ENCODE data around the gene PDSS2.

PDSS2 gene

DNA sequence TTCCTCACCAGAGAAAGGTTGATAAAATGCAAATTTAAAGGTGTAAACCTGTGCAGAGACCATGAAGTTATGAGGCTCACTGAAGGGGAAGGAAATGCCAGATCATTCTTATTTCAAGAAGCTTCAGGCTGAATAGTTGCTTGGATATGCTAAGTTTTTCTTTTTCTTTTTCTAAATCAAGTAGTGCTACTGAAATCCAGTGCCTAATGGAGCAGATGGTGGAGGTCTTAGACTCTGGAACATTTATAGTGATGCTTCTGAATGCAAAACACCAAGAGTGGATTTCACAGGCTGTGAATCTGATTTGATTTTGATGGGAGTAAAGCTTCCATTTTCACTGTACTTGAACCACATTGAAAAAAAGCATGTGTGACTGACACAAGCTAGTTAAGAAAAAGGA lies 192.8 kb downstream of the PDSS2 start:
- no peak for DNase-seq (ENCODE audit: low spot score)

DNA sequence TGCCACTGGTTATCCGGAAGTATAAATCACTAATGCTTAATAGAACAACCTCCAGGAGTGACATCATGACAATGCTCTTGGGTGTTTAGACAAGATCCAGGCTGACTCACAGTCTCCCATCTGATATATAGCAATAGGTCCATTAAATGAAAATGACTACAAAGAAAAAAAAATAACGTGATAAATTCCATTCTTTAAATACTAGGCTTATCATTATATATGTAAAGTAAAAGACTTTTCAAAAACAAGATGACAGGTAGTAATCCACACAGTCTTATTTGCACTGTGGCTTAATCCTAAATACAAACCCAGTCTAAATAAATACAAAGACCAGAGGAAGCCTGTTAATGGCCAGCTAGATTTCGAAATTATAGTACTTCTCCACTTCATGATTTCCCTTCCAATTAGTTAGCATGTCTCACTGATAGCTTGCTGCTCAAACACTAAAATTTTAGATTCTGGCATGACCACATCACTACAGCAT lies 195.0 kb downstream of the PDSS2 start:
- DNase-seq (ENCODE audit: low spot score): peak; percentile 72

DNA sequence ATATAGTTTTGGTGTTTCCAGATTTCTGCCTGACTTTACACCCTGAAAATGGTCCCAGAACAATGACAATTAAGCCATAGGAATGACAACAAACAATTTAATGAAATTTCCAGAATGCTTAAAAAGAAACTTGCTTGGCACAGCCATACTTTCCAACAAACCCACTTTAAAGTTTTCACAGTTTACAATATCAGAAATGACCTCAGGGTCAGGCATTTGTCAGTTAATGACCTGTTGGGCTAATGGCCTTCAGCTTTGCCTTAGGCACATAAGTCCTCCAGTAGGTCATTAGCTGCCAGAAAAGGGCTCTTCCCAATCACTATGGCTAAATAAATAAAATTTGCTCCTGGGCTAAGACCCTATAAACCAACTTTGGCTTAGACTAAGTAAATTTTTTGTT lies 199.4 kb downstream of the PDSS2 start:
- no peak for DNase-seq (ENCODE audit: low spot score)

DNA sequence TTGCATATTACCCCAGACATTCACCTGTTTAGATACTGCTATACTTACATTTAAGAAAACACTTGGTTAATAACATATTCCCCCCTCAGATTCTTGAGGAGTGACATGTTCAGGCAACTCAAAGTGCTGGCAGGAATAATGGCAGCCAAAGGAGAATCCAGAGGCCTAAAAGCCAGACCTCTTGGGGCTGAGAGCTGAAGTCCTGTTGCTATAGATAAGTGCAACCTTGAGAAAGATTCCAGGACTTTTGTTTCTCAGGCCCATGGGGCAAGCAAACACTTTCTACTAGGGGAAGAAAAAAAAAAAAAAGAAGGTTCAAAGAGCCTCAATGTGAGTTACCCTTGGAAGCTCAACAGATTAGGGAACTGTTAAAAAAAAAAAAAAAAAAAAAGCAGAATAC lies 211.2 kb downstream of the PDSS2 start:
- DNase-seq (ENCODE audit: low spot score): no peak

DNA sequence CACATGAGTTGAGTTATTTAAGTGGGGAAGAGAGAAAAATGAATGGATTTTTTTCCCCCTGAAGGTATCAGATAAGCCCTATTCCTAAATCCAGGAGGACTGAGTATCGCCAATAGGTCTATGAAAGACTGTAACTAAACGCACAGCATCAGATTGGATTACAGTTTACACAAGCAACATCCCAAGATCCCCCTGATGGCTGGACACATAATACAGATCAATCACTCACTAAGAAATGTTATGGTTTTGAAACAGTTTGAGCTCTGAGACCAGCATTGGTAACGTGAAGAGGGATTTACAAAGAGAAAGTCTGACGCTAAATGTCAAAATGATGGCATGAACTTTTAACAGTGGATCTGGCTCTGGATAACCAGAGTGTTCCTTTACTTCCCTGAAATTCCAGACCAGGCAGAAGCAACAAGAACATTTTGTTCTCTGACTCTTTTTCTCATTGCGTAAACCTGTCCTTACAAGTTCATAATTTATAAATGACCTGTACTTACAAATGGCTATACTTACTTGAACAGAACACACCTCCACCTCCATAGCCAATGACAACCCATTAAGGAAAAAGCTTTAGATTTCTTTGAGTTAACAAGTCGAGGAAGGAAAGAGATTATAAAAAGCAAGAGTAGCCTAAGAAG lies 212.3 kb downstream of the PDSS2 start:
- DNase-seq (ENCODE audit: low spot score): no peak

DNA sequence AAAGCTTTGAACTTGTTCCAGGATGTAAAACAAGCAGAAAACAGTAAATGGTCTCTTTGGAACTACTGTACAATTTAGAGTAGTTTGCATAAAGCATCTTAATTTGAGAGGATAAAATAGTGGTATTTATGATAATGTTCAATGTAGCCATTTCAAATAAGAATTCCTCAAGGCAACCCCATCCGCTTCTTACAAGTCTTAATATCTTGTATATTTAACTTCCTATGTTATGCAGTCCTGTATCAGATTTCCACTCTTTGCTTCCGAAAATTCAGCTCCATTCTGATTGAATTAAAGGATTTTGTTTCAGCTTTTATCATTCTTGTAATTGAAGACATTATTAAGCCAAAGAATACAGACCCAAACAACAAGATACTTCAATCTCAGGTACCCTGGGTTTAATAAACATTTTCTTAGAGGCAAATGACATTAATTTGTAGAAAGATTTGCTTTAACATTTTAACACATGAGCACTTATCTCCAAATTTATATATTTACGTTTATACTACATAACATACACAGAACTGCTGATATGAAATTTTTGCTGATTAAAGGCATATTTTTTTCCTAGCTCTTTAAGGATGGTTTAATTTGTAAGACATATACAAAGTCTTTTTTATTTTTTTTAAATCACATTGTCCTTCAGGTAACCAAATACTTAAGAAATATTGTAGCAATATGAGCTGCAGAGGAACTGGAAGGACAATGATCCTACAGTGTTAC lies 213.0 kb downstream of the PDSS2 start:
- no peak for DNase-seq (ENCODE audit: low spot score)

DNA sequence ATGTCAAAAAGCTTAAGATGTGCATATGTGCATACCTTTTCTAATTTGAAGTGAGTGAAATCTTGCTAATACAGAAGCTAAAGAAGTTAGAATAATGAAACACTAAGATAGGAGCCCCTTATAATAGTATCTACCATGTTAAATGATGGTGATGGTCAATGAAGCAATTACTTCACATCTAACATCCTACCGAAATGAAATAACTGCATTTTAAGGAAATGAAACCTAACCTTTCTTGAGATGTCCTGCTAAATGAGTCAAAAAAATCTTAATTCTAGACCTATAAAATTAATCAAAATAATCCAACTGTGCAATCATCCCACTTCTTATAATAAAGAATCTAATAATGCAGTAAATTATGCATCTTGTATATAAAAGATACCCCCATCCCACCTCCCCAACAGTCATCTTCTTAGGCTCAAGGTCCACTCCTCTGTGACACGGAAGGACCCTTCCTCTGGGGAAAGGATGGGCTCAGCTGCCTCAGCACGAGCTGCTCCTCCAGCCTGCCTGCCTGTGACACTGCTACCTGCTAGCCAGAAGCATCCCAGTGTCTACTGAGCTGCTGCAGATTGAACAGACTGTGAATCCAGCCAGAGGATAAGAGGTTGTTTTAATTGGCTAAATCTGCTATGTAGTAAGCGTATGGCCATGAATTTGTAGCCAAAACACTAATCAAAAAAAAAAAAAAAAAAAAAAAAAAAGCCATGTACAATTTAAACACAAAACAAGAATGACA lies 214.5 kb downstream of the PDSS2 start:
- no peak for DNase-seq (ENCODE audit: low spot score)

DNA sequence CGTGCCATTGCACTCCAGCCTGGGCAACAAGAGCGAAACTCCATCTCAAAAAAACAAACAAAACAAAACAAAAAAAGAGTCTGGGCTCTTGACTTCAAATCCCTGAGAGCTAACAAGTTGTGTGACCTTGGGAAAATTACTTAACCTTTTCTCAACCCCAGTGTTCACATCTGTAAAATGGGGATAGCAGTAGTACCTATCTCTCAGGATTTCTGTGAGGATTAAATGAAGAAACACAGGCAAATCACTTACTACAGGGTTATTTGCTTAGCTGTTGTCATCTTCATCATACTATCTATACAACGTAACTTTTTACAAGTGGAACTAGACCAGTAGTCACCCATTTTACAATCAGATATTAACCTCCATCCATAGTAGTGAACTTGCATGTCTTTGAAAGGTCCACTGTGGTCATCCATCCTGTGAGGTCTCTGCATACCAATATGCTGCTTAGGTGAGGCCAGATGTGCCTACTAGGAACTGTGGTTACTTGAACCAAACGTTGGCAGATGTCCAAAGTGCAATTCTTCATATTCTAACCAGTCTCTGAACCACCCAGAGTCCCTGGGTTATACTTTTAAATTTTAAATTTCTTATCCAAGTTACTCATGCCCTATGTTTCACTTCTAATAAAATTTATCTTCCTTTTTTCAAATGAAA lies 215.2 kb downstream of the PDSS2 start:
- DNase-seq (ENCODE audit: low spot score): no peak

DNA sequence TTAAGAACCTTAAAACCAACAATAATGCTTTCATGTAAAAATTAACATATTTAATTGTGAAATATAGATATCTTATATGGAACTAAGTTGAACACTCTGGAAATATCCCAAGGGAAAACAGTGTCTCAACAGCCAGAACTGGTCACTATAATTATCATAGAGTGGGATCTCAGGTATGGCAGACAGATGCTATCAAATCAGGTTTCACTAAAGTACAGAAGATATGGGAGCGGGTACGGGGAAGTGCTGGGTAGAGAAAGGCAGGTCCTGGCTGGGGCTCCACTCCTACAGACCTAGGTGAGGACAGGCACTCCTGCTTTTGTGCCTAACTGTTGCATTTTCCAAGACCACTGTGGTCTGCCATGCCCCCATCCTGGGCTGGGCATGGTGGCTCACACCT lies 215.9 kb downstream of the PDSS2 start:
- DNase-seq (ENCODE audit: low spot score): no peak

DNA sequence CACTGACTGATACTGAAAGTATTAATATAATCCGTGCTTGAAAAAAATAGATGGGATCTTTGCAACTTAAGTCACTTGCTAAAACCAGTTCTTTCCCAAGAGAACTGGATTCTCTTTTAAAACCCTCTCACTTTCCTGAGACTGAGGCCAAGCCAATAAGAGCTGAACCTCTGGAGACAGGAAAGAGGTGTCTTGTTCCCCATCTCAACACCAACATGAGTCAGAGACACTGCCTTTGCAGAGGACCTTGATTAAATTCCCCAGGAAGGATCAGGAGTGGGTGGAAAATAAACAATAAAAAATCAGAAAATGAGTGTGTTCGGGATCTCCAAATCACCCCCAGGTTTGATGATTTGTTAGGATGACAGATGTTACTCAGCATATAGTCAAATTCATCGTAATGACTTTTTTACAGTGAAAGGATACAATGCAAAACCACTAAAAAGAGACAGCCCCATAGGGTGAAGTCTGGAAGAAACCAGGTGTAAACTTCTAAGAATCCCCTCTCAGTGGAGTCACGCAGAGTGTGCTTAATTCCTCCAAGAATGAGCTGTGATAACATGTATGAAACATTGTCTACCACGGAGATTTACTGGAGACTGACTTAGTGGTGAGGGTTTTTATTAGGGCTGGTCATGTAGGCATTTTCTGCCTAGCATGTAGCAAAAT lies 221.2 kb downstream of the PDSS2 start:
- no peak for DNase-seq (ENCODE audit: low spot score)

DNA sequence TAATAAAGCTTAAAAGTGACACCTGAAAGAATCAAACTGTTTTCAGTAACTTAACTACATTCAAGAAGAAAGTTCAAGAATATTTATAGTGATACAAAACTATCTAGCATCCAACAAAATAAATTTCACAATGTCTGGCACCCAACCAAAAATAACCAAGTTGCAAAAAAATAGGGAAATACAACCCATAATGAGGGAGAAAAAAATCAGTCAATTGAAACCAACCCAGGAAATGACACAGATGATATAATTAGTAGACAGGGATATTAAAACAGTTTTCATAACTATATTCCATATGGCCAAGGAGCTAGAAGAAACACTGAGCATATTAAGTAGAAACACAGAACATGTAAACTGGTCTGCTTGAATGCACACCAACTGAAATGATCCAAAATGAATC lies 223.9 kb downstream of the PDSS2 start:
- no peak for DNase-seq (ENCODE audit: low spot score)

DNA sequence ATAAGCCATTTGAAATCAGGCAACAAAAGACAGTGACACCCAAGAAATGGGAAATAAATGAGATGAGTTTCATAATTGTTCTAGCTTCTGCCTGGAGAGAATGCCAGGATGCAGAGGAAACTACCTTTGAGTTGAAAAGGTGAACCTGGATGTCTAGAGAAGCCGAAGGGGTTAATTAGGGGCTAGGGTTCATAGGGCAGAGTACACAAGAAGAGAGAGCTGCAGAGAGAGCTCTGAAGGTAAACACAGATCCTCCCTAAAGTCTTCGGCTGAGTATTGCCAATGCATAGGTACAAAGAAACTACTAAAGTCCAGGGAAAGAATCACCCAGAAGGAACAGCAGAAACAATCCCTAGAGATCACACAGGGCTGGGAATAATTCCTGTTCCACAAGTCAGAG lies 224.4 kb downstream of the PDSS2 start:
- no peak for DNase-seq (ENCODE audit: low spot score)

DNA sequence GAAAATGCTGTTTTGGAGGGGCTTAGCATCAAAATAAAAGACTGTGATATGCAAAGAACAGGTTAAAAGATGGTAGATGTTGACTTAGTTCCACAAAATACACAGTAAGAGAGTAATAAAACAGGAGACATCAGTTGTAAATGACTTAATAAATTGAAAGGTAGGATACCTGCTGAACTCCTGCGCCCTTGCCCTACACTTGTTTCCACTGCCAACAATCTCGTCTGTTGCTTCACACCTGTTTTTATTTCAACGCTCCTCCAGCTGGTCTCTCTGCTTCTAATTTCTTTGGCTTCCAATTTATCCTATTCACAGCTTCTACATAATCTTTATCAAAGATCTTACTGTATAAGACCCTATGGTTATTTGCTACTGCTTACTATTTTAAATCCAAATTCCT lies 228.1 kb downstream of the PDSS2 start:
- no peak for DNase-seq (ENCODE audit: low spot score)

DNA sequence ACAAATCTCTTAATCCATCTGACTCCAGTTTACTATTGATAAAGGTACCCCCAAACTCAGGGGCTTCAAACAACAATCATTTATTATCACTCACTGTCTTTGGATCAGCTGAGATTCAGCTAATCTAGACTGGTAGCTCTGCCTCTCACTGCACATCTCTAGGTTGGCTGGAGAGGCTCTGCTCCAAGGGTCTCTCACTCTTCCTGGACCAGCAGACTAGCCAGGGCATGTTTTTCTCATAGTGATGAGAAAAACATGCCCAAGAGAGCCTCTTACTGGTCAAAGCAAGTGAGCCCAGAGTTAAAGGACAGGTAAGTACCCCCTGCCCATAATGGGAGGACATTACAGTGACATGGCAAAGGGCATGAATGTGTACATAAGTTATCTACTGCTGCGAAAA lies 228.9 kb downstream of the PDSS2 start:
- DNase-seq (ENCODE audit: low spot score): no peak

DNA sequence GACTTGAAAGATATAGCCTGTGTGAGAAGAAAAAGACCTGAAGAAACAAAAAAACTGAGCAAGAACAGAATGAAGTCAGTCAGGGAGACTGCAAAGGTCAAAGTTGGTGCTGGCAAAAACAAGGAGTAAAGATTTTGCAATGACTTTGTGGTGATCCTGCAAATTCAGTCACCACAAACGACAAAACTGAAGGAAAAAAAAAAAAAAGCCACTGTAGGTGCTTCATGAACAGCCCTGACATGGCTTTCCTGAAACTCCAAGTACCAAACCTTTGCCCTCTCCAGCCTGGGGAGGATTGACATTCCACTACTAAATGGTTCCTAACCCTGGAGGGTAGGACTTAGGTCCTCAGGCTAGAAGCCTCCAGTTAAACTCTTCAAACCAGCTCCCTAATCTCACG lies 229.3 kb downstream of the PDSS2 start:
- no peak for DNase-seq (ENCODE audit: low spot score)

DNA sequence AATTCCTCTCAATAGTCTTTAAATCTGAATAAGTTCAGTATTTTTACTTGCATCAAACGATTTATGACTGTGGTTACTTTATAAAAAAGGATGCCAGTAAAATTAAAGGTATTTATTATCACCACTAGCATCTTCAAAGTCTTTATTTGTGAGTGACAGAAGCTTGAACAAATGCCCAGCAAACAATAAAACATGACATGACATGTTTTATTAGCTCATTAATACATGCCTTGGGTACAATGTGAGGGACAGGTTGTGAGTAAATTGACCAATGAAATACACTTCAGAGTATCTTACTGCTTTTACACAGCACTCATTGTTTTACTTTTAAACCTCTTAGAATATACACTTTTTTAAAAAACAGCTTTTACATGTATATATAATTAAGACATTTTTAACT lies 230.6 kb downstream of the PDSS2 start:
- DNase-seq (ENCODE audit: low spot score): no peak

DNA sequence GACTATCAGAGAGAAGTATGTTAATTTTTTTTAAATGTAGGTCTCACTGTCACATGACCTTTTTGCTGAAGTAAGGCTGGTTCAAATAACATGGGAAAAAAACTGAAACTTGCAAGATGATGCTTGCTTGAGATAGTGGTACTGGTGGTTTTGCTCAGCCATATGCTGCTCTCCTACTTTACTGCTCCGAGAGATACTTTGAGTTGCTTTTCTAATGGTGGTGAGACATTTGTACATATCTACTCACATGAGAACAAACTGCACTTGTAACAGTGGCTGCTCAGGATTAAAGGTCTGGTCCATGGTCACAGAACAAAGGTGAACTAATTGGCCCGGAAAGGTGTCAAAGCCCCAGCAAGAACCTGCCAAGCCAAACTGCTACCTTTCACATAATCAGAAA lies 237.8 kb downstream of the PDSS2 start:
- no peak for DNase-seq (ENCODE audit: low spot score)

DNA sequence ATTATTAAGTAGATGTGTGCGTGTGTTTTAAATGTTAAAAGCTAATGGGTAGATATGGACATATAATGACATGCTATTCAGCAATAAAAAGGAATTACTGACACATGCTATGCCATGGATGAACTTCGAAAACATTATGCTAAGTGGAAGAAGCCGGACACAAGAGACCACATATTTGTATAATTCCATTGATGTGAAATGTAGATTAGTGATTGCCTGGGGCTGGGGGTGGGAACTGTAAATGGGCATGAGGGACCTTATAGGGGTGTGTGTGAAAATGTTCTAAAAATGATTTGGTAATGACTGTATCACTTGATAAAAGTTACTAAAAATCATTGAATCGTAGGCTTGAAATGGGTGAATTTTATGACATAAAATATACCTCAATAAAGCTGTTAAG lies 239.5 kb downstream of the PDSS2 start:
- no peak for DNase-seq (ENCODE audit: low spot score)

DNA sequence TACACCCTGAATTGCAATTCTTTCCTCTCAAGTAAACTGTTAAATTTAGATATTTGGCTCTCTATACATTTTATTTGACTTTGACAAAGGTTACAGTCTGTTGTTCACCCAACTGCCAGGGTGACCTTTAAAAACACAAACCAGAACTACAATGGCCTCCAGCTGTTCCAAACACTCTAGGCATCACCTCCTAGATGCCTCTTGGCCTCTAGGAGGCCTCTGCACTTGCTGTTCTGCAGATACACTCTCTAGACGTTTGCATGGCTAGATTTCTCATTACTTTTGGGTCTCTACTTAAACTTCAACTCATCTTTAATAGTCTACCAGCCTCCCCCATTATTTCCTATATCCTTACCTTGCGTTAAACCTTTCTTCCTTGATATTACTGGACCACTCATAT lies 241.2 kb downstream of the PDSS2 start:
- DNase-seq (ENCODE audit: low spot score): no peak

DNA sequence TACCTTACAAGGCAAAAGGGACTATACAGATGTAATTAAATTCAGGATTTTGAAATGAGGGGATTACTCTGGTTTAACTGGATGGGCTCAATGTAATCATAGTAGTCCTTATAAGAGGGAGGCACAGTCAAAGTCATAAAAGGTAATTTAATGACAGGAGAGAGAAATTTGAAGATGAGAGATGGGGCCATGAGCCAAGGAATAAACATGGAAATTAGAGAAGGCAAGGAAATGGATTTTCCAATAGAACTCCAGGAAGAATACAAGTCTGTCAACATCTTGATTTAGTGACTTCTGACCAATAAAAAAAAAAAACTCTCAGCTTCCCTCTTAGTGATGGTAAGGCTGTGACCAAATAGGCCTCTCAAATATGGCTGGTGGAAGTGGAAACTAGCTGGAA lies 242.1 kb downstream of the PDSS2 start:
- no peak for DNase-seq (ENCODE audit: low spot score)

DNA sequence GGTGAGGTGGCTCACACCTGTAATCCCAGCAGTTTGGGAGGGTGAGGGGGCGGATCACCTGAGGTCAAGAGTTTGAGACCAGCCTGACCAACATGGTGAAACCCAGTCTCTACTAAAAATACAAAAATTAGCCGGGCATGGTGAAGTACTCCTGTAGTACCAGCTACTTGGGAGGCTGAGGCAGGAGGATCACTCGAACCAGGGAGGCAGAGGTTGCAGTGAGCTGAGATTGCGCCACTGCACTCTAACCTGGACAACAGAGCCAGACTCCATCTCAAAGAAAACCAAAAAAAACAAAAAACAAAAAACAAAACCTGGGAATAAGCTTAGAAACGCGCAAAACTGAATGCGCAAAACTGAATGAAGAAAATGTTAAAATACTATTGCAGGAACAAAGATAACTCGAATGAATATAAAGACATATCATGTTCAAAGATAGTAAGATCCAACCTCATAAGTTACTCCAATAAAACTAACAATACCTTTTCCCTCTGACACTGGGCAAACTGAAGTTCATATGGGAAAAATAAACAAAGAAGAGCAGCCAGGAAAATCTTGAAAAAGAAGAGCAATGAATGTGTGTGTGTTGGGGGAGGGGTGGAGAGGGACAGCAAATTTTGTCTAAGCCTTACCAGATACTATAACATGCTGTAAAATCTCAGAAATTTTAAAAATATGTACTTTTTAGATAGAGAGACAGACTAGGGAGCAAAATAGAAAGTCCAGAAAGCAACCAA lies 243.0 kb downstream of the PDSS2 start:
- DNase-seq (ENCODE audit: low spot score): no peak

DNA sequence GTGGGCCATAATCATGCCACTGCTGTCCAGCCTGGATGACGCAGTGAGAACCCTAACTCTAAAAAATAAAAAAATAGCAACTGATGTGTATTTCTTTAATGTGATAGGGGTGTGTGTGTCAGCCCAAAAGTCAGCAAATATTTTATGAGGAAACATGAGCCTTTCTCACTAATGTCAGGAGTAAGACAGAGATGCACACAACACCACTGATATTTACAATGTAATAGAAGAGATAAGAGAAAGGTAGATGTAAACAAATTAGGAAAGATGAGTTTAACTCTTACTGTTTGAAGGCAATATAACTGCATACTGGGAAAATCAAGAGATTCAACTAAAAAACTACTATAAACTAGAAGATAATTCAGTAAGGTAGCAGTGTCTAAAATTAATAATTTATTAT lies 244.0 kb downstream of the PDSS2 start:
- DNase-seq (ENCODE audit: low spot score): no peak

All from kidney capillary endothelial cell (primary cell).